Stimulated activated CD8-positive, alpha-beta memory T cell treated with anti-CD3 and anti-CD28 coated beads, Interleukin-12 subunit alpha, Interleukin-12 subunit beta, amount 100 ng/mL, for 24 hours (primary cell): Measurements from ENCODE around the gene C3.

Experiments used
- DNase-seq: peaks from one replicate; pipeline ENCODE4 v3.0.0-alpha.2; 2020; ENCODE audit errors: extremely low read depth

The C3 gene

DNA sequence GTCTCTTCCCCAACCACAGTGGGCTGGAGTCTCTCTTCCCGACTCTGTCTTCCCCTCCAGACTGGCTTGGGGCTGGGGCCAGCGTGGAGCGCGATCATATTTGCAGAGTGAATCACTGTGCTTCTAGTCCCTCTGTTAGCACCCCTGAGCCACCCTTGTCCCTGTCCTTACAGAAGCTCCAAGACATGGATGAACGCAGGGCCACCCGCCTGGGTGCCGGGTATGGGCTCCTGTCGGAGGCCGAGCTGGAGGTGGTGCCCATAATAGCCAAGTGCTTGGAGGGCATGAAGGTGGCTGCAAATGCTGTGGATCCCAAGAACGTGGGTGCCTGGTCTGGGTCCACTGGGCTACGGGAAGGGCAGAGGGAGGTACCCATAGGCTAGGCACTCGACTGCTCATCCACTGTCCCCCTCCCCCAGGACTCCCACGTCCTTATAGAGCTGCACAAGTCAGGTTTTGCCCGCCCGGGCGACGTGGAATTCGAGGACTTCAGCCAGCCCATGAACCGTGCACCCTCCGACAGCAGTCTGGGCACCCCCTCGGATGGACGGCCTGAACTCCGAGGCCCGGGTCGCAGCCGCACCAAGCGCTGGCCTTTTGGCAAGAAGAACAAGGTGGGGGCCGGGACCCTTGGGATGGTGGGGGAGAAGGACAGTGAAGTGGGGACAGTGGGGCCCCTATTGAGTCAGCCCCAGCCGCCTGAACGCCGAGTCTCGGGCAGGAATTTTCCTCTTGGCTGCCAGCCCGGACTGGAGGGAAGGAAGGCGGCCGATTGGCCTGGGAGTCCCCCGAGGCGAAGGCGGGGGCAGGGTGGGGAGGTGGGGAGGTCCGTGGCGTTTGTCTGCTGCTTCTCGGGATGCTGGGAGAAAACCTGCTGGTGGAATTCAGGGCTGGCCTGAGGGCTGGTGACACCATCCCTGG lies 24.2 kb upstream of the C3 start:
- DNase-seq, result no peak

DNA sequence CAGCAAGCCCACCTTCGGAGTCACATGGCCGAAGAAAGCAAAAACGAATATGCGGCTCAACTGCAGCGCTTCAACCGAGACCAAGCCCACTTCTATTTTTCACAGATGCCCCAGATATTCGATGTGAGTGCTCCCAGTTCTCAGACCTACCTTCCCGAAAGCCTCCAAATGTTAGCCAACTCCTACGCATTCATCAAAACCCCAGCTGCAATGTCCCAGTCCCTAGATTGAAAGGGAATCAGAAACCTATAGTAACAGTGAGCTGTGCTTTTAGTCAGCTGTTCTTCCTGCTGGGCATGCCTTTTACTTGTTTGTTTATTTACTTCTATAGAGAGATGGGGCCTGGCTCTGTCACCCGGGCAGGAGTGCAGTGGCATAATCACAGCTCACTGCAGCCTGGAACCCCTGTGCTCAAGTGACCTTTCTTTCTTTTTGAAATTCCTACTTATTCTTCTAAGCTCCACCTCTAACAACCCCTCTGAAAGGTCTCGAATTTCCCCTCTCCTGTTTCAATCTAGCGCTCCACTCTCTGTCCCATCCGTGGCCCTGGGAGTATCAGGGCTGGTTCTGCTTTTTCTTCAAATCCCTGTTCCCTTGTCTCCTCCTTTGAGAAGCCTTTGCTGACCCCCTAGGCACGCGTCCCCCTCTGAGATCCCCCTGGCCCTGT lies 23.4 kb upstream of the C3 start:
- DNase-seq, result no peak

DNA sequence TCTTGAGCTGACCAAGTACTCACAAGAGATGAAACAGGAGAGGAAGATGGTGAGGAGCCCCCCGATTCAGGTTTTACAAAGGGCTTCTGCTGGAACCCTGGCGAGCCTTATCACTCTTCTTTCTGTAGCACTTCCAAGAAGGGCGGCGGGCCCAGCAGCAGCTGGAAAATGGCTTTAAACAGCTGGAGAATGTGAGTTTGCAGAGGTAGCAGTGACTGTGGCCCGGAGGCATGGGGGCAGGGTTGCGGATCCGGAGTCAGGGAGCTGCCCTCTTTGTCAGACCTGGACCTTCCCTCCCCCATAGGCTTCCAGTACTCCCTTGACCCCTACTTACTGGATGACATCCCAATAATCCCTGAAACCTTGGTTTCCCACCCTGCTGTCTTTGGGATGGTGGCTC lies 22.6 kb upstream of the C3 start:
- DNase-seq, result no peak

DNA sequence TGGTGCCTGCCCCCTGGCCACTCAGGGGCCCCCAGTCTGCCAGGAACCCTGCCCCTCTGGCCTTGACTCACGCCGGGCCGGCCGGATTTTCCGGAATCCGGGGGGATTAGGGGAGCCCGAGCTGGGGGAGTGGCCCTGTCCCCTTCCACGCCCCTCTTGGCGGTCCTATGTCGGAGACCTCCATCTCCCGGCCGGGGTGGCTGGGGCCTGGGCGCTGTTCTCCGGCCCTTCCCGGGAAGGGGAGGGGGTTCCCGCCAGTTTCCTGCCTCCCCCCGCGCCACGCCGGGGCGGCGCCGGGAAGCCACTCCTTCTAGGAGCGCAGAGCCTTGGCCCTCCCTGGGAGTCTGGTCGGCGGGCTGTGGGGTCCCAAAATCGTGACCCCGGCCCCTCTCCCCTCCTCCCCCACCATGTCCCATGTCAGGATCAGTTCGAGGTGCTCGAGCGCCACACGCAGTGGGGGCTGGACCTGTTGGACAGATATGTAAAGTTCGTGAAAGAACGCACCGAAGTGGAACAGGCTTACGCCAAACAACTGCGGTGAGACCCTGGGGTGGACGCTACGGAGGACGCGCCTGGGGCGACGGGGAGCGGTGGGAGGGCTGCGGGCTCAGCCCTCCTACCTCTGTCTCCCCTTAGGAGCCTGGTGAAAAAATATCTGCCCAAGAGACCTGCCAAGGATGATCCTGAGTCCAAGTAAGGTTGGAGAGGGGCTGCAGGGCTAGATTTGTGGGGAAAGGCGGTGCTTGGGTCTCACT lies 20.3 kb upstream of the C3 start:
- no peak for DNase-seq

DNA sequence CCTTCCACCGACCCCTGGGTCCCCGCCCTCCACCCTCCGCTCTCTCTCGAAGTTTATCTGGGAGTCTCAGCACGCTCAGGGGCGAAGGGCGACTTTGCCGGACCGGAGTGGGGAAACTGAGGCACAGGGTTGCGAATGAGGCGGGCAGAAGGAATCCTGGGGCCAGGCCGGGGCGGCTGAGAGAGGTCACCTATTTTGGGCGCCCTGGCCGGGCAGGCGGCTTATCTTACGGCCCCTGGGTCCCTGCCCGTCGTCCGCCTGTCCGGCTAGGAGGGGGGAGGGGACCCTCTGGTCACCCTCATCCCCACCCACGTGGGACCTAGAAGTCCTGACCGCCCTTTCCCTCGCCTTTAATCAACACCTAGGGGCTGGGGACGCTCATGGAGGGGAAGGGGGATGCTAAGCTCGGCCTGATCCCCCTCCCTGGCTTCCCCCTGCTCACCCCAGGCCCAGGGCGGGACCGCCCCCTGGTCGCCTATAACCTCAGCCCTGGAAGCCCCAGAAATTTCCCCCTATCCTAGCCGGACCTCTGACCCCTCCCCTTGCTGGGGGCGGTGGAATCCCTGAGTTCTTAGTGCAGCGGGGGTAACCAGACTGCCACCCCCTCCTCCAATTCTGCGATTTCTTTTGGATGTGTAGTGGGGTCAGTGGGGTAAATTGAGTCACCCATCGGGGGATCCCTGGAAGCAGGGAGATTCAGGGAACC lies 19.6 kb upstream of the C3 start:
- no peak for DNase-seq

DNA sequence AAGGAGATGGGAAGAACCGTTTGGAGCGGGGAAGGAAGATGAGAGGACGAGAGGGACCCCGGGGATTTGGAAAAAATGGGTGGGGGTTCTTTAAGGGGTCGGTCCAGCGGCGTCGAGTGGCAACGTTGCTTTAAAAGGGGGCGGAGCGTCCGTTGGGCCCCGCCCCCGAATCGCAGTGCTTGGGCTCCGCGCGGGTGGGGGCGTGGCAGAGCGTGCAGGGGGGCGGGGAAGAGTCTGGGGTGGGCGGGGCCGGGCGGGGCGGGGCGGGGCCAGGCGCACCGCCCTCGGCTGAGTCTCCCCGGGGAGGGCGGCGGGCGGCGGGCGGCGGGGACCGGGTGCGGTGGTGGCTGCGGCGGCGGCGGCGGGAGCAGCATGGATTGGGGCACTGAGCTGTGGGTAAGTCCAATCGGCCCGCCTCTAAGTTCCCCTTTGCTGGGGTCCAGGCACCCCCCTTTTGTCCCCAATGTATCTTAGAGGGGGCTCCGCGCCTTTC lies 19.0 kb upstream of the C3 start, which contains the start of gene TRIP10:
Gene TRIP10 (plus strand): TSS at position 291 of the 493 bp plus-strand sequence. CDS start 82 bp downstream, at position 373.
- DNase-seq, result peak; percentile 57

DNA sequence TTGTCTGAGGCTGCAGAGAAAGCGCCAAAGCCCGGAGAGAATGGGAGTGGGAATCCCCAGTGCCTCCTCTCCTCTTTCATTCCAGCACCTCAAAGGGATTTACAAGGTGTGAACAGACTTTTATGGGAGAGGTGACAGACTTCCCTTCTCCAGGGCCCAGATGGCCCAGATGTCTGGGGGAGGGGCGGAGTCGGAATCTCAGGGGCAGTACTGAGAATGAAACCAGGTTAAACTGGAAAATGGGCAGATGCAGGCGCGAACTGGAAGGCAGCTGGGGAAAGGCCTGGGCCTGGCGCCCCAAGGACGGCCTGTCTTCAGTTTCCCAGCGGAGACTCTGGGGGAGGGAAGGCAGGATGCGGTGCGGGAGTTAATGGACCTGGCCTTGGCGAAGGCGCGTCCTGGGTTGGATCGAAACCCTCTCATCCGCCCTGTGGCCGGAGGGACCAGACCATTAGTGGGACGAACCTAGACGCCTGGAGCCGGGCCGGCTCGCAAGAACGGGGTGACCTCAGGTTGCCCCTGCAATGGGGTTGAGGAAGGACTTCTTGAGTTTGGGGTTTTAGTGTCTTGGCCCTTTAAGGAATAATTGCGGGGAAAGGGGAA lies 18.4 kb upstream of the C3 start:
- DNase-seq, result no peak

DNA sequence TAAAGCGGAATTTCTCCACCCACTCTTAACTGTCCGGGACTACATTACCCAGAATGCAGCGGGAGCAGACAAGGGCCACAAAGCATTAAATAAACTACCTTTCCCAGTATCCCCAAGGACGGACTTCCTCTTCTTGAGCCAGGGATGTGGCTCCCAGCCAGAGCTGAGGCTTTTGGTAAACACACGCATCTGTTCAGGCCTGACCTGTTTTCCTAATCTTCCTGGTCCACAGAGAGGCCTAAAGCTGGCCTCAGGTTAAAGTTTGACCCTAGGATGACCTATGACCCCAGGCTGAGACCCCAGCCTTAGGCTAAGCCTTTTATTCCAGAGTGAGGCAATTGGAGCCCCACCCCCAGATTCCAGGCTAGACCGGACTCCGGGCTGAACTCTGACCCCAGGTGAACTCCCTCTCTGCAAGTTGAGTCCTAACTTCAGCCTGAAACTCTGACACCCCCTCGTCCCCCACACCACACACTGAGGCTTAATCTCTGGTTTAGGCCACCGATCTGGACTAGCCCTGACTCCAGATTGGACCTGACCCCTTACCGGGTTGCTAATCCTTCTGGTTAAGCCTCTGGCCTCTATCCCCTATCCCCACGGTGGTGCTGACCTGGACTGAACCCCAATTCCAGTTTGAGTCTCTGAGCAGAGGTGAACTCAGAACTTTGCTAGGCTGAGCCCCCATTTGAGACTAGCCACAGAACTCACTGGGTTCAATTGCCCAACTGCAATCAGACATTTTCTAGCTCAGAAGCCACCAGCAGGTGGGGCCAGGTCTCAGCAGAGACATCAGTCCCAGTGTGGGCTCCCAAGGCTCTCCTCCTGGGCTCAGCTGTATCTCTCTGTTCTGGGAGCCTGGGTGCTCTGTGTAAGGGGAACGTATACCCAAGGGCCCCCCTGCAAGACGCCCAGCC lies 17.7 kb upstream of the C3 start:
- no peak for DNase-seq

DNA sequence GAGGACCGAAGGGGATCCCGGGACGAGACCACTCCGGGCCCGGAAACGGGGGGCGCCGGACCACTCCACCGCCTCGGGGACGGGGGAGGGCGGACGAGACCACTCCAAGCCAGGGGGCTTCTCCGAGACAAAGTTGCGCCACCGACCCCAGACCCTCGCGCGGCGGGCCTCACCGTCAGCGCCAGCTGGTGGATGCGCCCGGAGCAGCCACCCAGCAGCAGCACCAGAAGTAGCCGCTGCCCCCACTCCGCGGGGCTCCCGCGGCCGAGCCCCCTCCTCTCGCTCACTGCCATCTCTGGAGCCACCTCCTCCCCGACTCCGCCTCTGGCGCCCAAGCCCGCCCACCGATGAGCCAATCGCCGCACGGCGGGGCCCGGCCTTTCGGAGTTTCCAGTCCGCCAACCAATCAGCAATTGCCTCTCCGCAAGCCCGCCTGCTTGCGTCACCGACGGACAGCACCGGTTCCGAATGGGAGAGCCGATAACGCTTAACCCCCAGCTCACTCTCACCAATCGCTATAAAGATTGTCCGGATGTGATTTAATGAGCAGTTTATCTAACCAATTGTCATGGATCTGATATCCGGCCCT lies 16.9 kb upstream of the C3 start, which contains the start of gene GPR108:
Gene GPR108 (minus strand): TSS at position 297 of the 589 bp plus-strand sequence. CDS start 4 bp downstream, at position 293.
- DNase-seq, result peak; percentile 98

DNA sequence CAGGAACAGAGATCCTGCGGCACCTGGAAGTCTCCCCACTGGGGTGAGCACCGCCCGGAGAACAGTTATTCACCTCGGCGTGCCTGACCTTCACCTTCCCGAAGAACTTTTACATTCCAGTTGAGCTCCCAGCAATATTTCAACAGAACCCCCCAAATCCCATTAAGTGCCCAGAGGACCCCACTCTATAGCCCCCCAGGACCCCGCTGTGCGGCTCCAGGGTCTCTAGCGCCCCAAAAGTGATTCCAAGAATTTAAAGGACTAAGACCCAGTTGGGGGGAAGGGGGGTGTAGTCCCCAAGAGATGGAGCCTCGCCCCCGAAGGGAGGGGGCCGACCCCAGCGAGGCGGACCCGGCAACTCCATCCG lies 16.4 kb upstream of the C3 start:
- DNase-seq, result no peak

DNA sequence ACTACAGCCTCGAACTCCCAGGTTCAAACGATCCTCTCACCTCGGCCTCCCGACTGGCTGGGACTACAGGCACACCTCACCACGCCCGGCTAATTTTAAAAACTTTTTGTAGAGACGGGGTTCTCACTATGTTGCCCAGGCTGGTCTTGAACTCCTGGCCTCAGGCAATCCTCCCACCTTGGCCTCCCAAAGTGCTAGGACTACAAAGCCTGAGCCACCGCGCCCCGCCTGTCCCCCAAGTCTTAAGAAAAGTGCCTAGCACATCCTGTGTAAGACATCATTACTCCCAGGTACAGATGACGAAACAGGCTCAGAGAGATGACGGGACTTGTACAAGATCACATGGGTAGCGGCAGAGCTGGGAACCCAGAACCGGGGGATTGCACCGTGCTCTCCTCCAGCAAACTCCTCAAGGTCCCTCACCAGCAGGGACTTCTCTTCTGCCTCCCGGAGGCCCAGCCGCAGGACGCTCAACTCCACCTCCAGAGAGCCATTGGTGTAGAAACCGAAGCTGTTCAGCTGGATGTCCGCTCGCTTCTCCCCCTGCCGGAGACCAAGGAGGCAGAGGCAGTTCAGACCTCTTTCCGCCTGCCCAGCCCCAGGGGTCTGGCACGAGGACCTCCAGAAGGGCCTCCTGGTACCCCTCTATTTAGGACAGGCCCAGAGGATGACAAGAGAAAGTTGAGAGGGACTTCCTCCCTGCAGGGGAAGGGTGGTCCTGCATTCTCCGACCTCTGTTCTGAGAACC lies 15.9 kb upstream of the C3 start:
- DNase-seq, result no peak

DNA sequence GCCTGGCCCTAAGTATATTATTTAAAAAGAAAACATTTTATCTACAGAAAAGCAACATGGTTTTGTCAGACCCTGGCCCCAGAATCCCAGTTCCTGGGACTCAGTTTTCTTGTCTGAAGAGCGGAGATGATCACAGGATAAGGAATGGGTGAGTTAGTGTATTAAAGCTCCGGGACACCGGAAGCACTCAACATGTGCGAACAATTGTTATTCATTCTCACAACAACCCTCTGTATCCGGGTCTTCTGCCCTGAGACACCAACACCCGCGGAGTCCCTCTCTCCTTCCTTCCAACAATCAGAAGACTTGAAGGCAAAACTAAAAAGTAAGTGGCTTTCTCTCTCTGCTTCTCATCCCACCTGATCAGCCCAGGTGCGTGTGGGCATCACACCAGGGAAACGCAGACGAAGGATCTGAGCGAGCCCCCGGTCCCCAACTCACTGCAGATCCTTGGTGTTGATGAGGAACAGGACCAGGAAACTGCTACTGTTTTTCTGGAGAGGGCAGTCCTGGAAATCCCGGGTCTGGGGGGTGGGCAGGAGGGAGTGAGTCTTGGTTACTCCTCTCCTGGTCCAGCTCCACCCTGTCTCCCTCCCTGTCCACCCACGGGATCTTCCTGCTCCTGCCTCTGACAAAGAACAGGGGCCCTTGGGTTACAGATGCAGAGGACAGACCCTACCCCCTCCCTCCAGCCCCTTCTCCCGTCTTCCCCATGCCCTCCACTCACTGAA lies 14.9 kb upstream of the C3 start:
- no peak for DNase-seq

DNA sequence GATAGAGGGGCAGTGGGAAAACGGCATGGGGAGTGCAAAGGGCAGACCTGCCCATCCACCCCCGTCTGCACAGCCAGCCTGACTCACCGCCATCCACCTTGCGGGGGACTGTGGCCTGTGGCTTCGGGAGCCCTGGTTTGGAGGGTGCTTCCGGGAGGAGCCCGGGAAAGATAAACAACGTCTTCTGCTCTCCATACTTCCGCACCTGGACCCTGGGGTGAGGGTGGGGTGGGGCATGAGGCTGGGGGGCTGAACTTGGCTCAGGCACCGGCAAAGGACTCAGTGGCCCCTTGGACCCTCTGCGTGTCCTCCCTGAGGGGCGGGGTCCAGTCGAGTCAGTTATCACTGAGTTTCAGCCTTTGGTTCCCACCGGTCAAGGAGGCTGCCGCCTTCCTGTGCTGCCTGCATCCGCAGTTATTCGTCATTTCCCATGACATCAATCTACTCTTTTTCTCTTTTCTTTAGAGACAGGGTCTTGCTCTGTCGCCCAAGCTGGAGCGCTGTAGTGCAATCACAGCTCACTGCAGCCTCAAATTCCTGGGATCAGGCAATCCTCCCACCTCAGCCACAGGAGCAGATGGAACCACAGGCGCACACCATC lies 13.7 kb upstream of the C3 start:
- DNase-seq, result no peak

DNA sequence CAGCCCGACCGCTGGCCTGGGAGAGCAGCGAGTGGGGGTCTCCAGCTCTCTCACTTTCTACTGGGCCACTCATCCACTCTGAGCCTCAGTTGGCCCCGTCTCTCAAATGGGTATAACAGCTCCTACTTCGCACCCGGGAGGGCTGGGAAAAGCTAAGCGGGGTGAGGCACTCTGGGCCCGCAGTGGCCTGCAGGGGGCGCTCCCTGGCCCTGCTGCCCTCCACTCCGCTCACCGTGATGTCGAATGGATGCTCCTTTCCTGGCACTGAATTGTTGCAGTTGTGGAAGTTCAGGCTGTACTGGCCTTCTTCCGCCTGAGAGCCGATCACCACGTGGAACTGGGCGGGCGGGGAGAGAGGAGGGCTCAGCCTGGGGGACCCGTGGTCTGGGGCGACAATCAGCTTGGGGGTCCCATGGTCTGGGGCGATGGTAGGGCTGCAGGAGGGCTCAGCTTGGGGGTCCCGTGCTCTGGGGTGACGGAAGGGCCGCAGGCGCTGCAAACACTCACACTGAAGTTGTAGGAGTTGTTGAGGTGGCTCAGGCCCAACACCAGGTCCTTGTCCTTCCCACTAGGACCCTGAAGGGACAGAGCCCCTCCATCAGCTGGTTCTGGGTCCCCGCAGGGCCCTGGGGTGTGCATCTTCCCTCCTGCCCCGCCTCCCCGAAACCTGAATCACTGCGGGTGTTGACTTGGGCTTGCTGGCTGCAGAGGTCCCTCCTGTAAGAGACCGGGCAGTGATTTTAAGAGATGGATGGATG lies 13.1 kb upstream of the C3 start:
- DNase-seq, result no peak

DNA sequence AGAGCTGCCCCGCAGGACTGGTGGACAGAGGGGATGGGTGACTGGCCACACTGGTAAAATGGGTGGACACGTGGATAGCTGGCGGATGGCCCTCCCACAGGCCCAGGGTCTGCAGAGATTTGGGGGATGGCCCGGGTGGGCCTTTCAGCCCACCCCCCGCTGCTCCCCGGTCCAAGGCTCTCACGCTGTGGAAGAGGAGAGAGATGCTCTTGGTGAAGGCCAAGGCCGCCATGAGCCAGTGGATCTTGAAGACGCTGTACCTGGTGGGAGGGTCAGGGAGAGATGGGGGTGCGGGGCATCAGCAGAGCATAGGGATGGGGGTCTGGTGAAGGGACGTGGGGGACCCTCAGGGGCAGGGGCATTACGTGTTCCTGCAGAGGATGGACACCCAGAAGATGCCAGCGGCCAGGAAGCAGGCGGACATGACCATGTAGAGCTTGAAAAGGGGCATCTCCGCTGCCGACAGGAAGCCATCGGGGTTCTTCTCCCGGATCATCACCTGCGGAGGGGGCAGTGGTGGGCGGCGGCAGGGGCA lies 12.4 kb upstream of the C3 start:
- DNase-seq, result no peak

DNA sequence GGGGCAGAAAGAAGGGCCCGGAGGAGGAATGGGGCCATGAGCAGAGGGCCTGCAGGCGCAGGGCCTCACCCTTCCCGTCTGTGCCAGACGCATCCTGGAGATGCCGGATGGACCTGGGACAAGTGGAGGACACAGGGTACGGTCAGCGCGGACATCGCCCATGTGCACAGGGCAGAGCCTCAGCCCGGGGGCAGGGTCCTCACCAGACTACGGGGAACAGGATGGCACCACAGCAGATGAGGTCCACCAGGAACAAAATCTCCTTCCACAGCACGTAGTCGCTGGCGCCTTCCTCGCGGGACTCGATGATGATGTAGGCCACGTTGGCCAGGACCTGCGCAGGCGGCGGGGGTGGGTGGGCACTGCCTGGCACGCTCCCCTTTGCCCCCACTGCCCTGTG lies 11.4 kb upstream of the C3 start:
- DNase-seq, result no peak
